ENCODE data around the gene DHX32.
"Not testable (repeated sequence)": the region's sequence is repeated elsewhere in the genome, so short reads cannot be mapped to it uniquely, and the experiment has no call there.

DNA sequence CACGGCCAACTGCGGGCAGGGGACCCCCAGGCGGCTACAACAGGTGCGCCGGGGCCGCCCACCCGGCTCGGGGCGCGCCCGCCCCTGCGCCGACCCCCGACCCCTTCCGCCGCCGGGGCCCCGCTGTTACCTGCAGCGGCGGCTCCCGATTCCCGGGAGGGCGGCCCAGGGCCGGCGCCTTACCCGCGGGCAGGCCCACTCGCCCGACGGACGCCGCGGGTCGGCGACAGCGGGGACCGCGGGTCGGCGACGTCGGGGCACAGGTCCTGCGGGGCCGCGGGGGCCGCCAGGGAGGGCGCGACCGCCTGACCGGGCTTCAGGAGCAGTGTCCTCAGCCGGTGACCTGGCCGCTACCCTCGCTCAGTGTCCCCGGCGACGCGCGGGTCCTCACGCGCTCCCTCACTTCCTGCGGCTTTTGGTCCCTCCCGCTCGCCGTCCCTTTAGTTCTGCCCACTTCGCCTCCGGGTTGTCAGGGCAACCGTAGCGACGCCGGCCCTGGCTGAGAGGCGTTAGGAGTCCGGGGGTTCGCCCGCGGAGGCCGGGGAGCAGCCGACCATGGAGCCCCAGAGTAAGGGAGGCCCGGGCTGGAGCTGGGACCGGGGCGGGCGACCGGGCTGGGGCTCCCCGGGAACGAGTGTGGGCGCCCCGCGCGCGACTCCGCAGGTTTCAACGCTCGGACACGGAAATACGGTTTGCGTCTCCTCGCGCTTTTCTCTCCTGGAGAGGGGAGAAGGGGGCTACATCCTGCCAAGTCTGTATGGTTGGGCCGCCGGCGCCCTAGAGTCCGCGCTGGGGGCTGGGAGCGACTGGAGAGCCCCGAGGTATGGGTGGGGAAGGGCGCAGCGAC is 15.2 kb upstream of the DHX32 start, which contains the start of gene FANK1:
- TF ChIP-seq, protein P1, sequence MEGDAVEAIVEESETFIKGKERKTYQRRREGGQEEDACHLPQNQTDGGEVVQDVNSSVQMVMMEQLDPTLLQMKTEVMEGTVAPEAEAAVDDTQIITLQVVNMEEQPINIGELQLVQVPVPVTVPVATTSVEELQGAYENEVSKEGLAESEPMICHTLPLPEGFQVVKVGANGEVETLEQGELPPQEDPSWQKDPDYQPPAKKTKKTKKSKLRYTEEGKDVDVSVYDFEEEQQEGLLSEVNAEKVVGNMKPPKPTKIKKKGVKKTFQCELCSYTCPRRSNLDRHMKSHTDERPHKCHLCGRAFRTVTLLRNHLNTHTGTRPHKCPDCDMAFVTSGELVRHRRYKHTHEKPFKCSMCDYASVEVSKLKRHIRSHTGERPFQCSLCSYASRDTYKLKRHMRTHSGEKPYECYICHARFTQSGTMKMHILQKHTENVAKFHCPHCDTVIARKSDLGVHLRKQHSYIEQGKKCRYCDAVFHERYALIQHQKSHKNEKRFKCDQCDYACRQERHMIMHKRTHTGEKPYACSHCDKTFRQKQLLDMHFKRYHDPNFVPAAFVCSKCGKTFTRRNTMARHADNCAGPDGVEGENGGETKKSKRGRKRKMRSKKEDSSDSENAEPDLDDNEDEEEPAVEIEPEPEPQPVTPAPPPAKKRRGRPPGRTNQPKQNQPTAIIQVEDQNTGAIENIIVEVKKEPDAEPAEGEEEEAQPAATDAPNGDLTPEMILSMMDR (IDR thresholded peaks at IDR 0.05): not testable (repeated sequence)
- not testable (repeated sequence) for TF ChIP-seq EZH2 (IDR thresholded peaks at IDR 0.05; ENCODE audit: borderline replicate concordance, insufficient read depth, low read depth, low read length, poor library complexity, severe bottlenecking)
